ENCODE data around the gene BLNK. TPM values are rescaled to one million over a fixed set of nuclear protein-coding genes. Genes with fewer than 3 reads are reported as not detected.
A peak's percentile ranks its signal among the peaks of the same experiment; 100 is the strongest.

The BLNK gene
- total and polyA plus RNA-seq, 2 of the 13 experiments (the other 11 are each of a cell fraction or from before 2014, with no cell fraction given) = not detected

GRCh38 chr10:96229568-96230030 is 41.8 kb downstream of the BLNK start (continued):
- no peak for TF ChIP-seq ZSCAN22 (CRISPR knock-in tag; IDR thresholded peaks at IDR 0.05)
- TF ChIP-seq SIN3B (IDR thresholded peaks at IDR 0.05; ENCODE audit: low read length) = no peak
- TF ChIP-seq ZMYM4 (CRISPR knock-in tag; IDR thresholded peaks at IDR 0.05) = 0 out of 2 replicates have a peak, but pooled peaks have one; percentile 29
- TF ChIP-seq EP300 (IDR thresholded peaks at IDR 0.05; ENCODE audit: low read depth in 2 of 2, low read length in 2 of 2) = no peak
- TF ChIP-seq EP300 (CRISPR knock-in tag; IDR thresholded peaks at IDR 0.05; ENCODE audit: borderline replicate concordance) = no peak
- TF ChIP-seq WIZ (CRISPR knock-in tag; IDR thresholded peaks at IDR 0.05) = no peak
- no peak for TF ChIP-seq ZFP90 (CRISPR knock-in tag; IDR thresholded peaks at IDR 0.05; ENCODE audit: borderline replicate concordance)
- TF ChIP-seq HNRNPLL (IDR thresholded peaks at IDR 0.05; ENCODE audit: low read depth, low read length, poor library complexity, severe bottlenecking) = peak; percentile 42
- no peak for TF ChIP-seq ERF (CRISPR knock-in tag; IDR thresholded peaks at IDR 0.05)
- no peak for TF ChIP-seq ZNF382 (CRISPR knock-in tag; IDR thresholded peaks at IDR 0.05; ENCODE audit: borderline replicate concordance)
- no peak for TF ChIP-seq ZNF17 (CRISPR knock-in tag; IDR thresholded peaks at IDR 0.05)
- peak; percentile 65 for TF ChIP-seq SALL1 (CRISPR knock-in tag; IDR thresholded peaks at IDR 0.05)
- TF ChIP-seq ZNF30 (CRISPR knock-in tag; IDR thresholded peaks at IDR 0.05) = no peak
- 0 out of 2 replicates have a peak, but pooled peaks have one; percentile 9 for TF ChIP-seq JUN (CRISPR knock-in tag; IDR thresholded peaks at IDR 0.05)
- no peak for TF ChIP-seq MTF1 (CRISPR knock-in tag; IDR thresholded peaks at IDR 0.05)
- no peak; the same call in 1 of the 2 replicates for TF ChIP-seq ARID4A (CRISPR knock-in tag; IDR thresholded peaks at IDR 0.05; ENCODE audit: borderline replicate concordance)
- no peak for TF ChIP-seq ZBTB21 (CRISPR knock-in tag; IDR thresholded peaks at IDR 0.05)
- no peak for TF ChIP-seq ZNF724P (CRISPR knock-in tag; IDR thresholded peaks at IDR 0.05; ENCODE audit: borderline replicate concordance)
- no peak for TF ChIP-seq HDAC1 (CRISPR knock-in tag; IDR thresholded peaks at IDR 0.05)
- peak; percentile 95 for TF ChIP-seq XRCC5 (optimal IDR thresholded peaks at IDR 0.05; ENCODE audit: low read length)
- no peak for TF ChIP-seq YEATS4 (CRISPR knock-in tag; IDR thresholded peaks at IDR 0.05; ENCODE audit: borderline replicate concordance)
- TF ChIP-seq SKIL (CRISPR knock-in tag; IDR thresholded peaks at IDR 0.05; ENCODE audit: borderline replicate concordance) = no peak
- TF ChIP-seq ZNF235 (CRISPR knock-in tag; IDR thresholded peaks at IDR 0.05; ENCODE audit: borderline replicate concordance) = no peak
- peak; percentile 54; the same call in 1 of the 2 replicates for TF ChIP-seq CCDC6 (CRISPR knock-in tag; IDR thresholded peaks at IDR 0.05)
- no peak for TF ChIP-seq PLSCR1 (CRISPR knock-in tag; IDR thresholded peaks at IDR 0.05; ENCODE audit: borderline replicate concordance)
